GM18861 (cell line): ENCODE results near the gene MEGF11.
"Not testable (repeated sequence)": the region's sequence is repeated elsewhere in the genome, so short reads cannot be mapped to it uniquely, and the experiment has no call there.

Source experiments
- ATAC-seq: cut with Tn5 transposase; IDR thresholded peaks from one replicate; pipeline ENCODE4 v1.9.1; 2021; ENCODE audit not compliant: unreplicated experiment

MEGF11 gene

GRCh38 chr15:65981837-65982626, 271.5 kb downstream of the MEGF11 start:
- ATAC-seq: no peak

- no peak for ATAC-seq
Observed at GRCh38 chr15:65980824-65981456, 272.6 kb downstream of the MEGF11 start.

- ATAC-seq: no peak
Observed at GRCh38 chr15:65979837-65980236, 273.7 kb downstream of the MEGF11 start.

GRCh38 chr15:65979316-65979715, 274.2 kb downstream of the MEGF11 start:
- ATAC-seq: no peak

GRCh38 chr15:65978110-65978509, 275.4 kb downstream of the MEGF11 start:
- no peak for ATAC-seq

- ATAC-seq: not testable (repeated sequence)
Observed at GRCh38 chr15:65976196-65976595, 277.4 kb downstream of the MEGF11 start.

GRCh38 chr15:65971741-65971995, 281.9 kb downstream of the MEGF11 start:
- ATAC-seq: no peak

GRCh38 chr15:65970937-65971740, 282.4 kb downstream of the MEGF11 start:
- ATAC-seq: no peak

GRCh38 chr15:65969865-65970816, 283.4 kb downstream of the MEGF11 start:
- no peak for ATAC-seq

- ATAC-seq: no peak
Observed at GRCh38 chr15:65968511-65968910, 285.0 kb downstream of the MEGF11 start.

GRCh38 chr15:65964792-65965433, 288.6 kb downstream of the MEGF11 start:
- no peak for ATAC-seq

- no peak for ATAC-seq
Observed at GRCh38 chr15:65963911-65964482, 289.6 kb downstream of the MEGF11 start.

GRCh38 chr15:65963358-65963757, 290.2 kb downstream of the MEGF11 start:
- ATAC-seq: no peak

- no peak for ATAC-seq
Observed at GRCh38 chr15:65962187-65962586, 291.4 kb downstream of the MEGF11 start.

- no peak for ATAC-seq
Observed at GRCh38 chr15:65960586-65960985, 293.0 kb downstream of the MEGF11 start.

GRCh38 chr15:65958835-65959234, 294.7 kb downstream of the MEGF11 start:
- no peak for ATAC-seq

GRCh38 chr15:65957451-65957850, 296.1 kb downstream of the MEGF11 start:
- ATAC-seq: no peak

GRCh38 chr15:65956899-65957298, 296.7 kb downstream of the MEGF11 start:
- no peak for ATAC-seq

- ATAC-seq: no peak
Observed at GRCh38 chr15:65956307-65956706, 297.2 kb downstream of the MEGF11 start.

- no peak for ATAC-seq
Observed at GRCh38 chr15:65954289-65954741, 299.2 kb downstream of the MEGF11 start.
